ENCODE measurements around the gene RUNDC3A.
"Not testable (repeated sequence)": the region's sequence is repeated elsewhere in the genome, so short reads cannot be mapped to it uniquely, and the experiment has no call there.

Gene RUNDC3A

DNA sequence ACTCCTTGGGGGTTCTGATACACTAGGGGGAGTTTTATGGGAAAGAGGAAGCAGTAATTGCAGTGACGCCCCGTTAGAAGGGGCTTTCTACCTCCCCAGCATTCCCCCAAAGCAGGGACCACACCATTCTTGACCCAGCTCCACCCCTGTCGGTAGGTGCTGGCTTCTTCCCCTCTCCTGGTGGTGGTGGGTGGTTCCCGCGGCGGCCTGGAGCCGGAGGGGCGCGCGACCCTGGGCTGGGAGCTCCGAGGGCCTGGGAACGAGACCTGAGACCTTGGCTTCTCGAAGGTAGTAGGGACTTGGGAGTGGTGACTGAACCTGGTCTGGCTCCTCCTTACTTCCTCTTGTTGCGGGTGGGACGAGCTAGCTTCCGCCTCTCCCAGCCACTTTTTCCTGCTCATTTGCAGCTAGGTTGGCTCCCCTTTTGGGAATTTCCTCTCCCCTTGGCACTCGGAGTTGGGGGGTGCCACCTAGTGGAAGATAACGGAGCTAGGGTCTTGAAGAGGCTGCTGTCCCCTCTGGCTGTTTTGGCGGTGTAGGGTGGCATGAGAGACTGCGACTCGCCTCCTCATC is 37.1 kb downstream of the RUNDC3A start:
- POLR2A ChIA-PET = interaction anchor here (0.6 to 1.2 kb wide), 7 partner anchors 18 to 191 kb away, joined by 3 read pairs; partner anchors contain the start of genes FAM171A2 and SLC25A39
- DNase-seq (ENCODE audit: extremely low spot score) = no peak
- CTCF ChIA-PET = interaction anchor here (0.9 to 18.4 kb wide), 26 partner anchors 10 to 402 kb away, joined by 3 to 250 read pairs (median 5); partner anchors contain the start of genes FAM171A2, TMEM101 and UBTF

DNA sequence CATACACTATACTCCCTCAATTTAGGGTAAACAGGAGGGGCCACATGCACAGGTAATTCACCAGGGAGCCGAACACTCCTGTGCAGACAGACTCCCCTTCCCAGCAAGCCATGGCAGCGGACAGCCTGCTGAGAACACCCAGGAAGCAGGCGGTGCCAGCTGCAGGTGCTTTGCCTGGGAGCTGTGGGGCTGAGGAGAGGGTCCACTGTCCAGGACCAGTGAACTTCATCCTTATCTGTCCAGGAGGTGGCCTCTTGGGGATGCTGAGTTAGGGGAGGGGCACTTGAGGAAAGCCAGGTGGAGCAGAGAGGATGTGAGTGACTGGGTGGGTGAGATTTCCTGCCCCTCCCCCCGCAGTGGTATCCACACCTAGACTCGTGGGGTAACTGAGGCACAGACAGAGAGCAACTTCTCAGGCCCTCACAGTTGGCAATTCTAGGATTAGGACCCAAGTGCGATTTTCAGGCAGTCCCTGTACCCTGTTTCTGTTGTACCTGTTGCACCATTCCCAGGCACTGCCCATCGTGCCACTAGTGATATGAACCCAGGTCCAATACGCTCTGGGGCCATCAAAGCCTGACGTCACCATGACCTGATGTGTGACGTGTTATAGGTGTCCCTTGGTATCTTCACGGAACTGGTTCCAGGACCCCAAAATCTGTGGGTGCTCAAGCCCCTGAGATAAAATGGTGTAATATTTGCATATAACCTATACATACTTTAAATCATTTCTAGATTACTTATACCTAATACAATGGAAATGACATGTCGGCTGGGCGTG is 37.9 kb downstream of the RUNDC3A start:
- TF ChIP-seq, protein P1, sequence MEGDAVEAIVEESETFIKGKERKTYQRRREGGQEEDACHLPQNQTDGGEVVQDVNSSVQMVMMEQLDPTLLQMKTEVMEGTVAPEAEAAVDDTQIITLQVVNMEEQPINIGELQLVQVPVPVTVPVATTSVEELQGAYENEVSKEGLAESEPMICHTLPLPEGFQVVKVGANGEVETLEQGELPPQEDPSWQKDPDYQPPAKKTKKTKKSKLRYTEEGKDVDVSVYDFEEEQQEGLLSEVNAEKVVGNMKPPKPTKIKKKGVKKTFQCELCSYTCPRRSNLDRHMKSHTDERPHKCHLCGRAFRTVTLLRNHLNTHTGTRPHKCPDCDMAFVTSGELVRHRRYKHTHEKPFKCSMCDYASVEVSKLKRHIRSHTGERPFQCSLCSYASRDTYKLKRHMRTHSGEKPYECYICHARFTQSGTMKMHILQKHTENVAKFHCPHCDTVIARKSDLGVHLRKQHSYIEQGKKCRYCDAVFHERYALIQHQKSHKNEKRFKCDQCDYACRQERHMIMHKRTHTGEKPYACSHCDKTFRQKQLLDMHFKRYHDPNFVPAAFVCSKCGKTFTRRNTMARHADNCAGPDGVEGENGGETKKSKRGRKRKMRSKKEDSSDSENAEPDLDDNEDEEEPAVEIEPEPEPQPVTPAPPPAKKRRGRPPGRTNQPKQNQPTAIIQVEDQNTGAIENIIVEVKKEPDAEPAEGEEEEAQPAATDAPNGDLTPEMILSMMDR (IDR thresholded peaks at IDR 0.05; ENCODE audit: control extremely low read depth, extremely low read depth, low read depth, missing control alignments) = no peak
- no peak for DNase-seq (ENCODE audit: extremely low spot score)
- CTCF ChIA-PET = interaction anchor here (1.1 to 18.4 kb wide), 23 partner anchors 9 to 403 kb away, joined by 3 to 250 read pairs (median 7); partner anchors contain the start of genes FAM171A2, TMEM101 and UBTF

More for the DNA sequence above, 37.1 kb downstream of the RUNDC3A start:
- TF ChIP-seq, protein P1 (IDR thresholded peaks at IDR 0.05; ENCODE audit: control extremely low read depth, extremely low read depth, low read depth, missing control alignments) = peak; percentile 72

DNA sequence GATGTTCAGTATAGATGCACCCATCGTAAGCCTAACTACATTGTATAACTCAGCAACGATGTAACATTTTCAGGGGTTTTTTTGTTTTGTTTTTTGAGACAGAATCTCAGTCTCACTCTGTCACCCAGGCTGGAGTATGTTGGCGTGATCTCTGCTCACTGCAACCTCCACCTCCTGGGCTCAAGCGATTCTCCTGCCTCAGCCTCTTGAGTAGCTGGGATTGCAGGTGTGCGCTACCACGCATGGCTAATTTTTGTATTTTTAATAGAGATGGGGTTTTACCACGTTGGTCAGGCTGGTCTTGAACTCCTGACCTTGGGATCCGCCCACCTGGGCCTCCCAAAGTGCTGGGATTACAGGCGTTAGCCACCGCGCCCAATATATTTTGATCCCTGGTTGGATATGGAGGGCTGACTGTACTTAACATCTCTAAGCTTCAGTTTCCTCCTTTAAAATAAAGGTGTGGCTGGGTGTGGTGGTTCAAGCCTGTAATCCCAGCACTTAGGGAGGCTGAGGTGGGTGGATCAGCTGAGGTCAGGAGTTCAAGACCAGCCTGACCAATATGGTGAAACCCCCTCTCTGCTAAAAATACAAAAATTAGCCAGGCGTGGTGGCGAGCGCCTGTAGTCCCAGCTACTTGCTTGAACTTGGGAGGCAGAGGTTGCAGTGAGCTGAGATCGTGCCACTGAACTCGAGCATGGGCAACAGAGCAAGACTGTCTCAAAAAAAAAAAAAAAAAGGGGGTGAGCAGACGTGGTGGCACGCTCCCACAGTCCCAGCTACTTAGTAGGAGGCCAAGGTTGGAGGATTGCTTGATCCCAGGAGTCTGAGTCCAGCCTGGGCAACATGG is 39.0 kb downstream of the RUNDC3A start:
- POLR2A ChIA-PET = interaction anchor here (0.6 to 0.8 kb wide), 2 partner anchors 21 to 155 kb away, joined by 3 to 6 read pairs; no protein-coding TSS in a partner anchor
- CTCF ChIA-PET = interaction anchor here (1.0 to 18.4 kb wide), 10 partner anchors 9 to 176 kb away, joined by 3 to 250 read pairs (median 4); no protein-coding TSS in a partner anchor
- DNase-seq (ENCODE audit: extremely low spot score) = not testable (repeated sequence)

More for the DNA sequence above, 37.9 kb downstream of the RUNDC3A start:
- POLR2A ChIA-PET = interaction anchor here (0.6 to 1.2 kb wide), 5 partner anchors 17 to 190 kb away, joined by 3 read pairs; partner anchors contain the start of genes FAM171A2 and SLC25A39

DNA sequence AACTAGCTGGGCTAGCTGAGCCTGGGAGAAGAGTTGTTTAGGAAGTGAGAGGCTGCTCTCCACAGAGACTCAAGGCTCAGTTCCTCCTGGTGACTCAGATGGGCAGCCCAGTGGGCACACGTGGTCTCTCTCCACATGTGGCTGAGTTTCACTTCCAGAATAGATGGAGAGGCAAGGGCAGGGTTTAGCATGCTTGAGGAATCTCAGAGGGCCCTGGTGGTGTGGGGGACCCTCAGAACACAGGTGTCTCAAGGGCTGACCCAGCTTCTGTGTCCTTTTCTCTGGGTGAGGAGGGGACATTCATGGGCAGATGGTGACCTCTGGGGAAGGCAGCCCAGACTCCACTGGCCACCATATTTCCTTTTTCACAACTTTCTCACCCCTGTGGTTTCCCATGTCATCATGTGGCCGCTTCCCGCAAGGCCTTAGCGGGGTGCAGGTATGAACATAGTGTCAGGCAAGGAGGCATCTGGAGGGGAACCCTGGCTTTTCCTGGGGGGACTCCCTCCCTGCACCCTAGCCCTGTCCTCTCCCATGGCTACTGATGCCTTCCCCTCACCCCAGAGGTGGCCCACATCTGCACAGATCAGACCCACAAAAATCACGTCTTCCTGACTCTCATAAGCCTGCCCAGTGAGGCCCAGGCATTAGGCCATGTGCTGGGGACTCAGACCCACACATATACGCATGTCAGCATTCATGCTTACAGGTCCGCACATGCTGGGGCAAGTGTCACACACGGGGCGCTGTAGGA is 40.0 kb downstream of the RUNDC3A start:
- ChIA-PET CTCF (interaction anchor here (1.0 to 18.4 kb wide), 12 partner anchors 8 to 175 kb away, joined by 3 to 250 read pairs (median 6); partner anchors contain the start of gene FAM171A2), POLR2A (interaction anchor here (0.6 to 0.8 kb wide), 2 partner anchors 22 to 154 kb away, joined by 3 to 6 read pairs; no protein-coding TSS in a partner anchor)
- TF ChIP-seq, protein P1 (IDR thresholded peaks at IDR 0.05; ENCODE audit: control extremely low read depth, extremely low read depth, low read depth, missing control alignments) = no peak
- DNase-seq (ENCODE audit: extremely low spot score) = peak; percentile 81

DNA sequence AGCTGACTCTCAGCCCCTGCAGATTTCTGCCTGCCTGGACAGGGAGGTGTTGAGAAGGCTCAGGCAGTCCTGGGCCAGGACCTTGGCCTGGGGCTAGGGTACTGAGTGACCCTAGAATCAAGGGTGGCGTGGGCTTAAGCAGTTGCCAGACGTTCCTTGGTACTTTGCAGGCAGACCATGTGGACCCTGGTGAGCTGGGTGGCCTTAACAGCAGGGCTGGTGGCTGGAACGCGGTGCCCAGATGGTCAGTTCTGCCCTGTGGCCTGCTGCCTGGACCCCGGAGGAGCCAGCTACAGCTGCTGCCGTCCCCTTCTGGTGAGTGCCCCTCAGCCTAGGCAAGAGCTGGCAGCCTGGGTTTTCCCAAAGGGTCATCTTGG is 40.6 kb downstream of the RUNDC3A start:
- POLR2A ChIA-PET = no interaction called here
- no peak for DNase-seq (ENCODE audit: extremely low spot score)
- TF ChIP-seq, protein P1 (IDR thresholded peaks at IDR 0.05; ENCODE audit: control extremely low read depth, extremely low read depth, low read depth, missing control alignments) = no peak
- CTCF ChIA-PET = interaction anchor here (1.4 to 18.4 kb wide), 7 partner anchors 14 to 174 kb away, joined by 3 to 250 read pairs (median 6); partner anchors contain the start of gene FAM171A2

DNA sequence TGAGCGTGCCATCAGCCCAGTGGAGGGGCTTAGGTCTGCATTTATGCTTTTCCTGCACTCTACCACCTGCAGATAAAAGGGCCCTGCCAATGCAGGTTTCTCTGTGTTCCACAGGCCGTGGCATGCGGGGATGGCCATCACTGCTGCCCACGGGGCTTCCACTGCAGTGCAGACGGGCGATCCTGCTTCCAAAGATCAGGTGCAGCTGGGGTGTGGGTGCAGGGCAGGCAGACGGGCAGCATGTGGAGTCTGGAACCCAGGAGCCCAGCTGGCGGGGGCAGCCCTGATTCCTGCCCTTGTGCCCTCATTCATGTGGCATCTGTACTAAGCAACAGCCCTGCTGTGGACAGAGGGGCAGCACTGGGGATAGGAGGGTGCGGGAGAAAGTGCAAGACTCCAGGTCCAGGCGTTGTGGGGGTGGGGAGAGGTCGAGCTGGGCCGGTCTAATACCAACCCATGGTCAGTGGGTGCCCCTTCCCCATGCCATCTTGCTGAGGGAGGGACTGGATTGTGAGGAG is 41.2 kb downstream of the RUNDC3A start:
- no peak for DNase-seq (ENCODE audit: extremely low spot score)
- TF ChIP-seq, protein P1 (IDR thresholded peaks at IDR 0.05; ENCODE audit: control extremely low read depth, extremely low read depth, low read depth, missing control alignments) = no peak
- ChIA-PET POLR2A (no interaction called here), CTCF (interaction anchor here (0.8 to 18.4 kb wide), 11 partner anchors 13 to 228 kb away, joined by 3 to 250 read pairs (median 5); partner anchors contain the start of genes FAM171A2 and TMUB2)

Data from GM10248 (cell line).